BJ (cell line): ENCODE data around the gene IGLL5. TPM values are rescaled to one million over a fixed set of nuclear protein-coding genes. Genes with fewer than 3 reads are reported as not detected.
"Not testable (repeated sequence)": the region's sequence is repeated elsewhere in the genome, so short reads cannot be mapped to it uniquely, and the experiment has no call there.

Experiments
- CTCF ChIA-PET: fragments of 350-600 bp; formaldehyde crosslinking; extraction: SDS; loops from one replicate; lab custom pipeline; 2021; ENCODE audit warnings: antibody characterized with exemption, inconsistent platforms; lab: Yijun Ruan, JAX
- POLR2A ChIA-PET: fragments of 300-600 bp; sonication (Branson Sonifier 250); formaldehyde crosslinking; extraction: SDS; loops from one replicate; lab custom pipeline; 2021; ENCODE audit warnings: antibody characterized with exemption; lab: Charles Lee
- DNase-seq: peaks from one replicate; pipeline ENCODE4 v3.0.0-alpha.2; 2011; ENCODE audit warnings: low read depth
- H3K27me3 ChIP-seq: 2 replicates; pipeline ENCODE4 v1.6.0; 2011; ENCODE audit warnings: low read length; ENCODE audit not compliant: control insufficient read depth, insufficient read depth
- H3K36me3 ChIP-seq: 2 replicates; pipeline ENCODE4 v1.5.1; 2011; ENCODE audit warnings: low read length; ENCODE audit not compliant: control insufficient read depth, insufficient read depth
- H3K4me3 ChIP-seq: 2 replicates; pipeline ENCODE4 v1.5.1; 2011; ENCODE audit warnings: low read depth, mild to moderate bottlenecking, control low read depth, low read length
- CTCF ChIP-seq: IDR thresholded peaks from 2 replicates; pipeline ENCODE4 v1.5.1; 2011; ENCODE audit warnings: low read depth, mild to moderate bottlenecking, control low read depth, inconsistent platforms, low read length, moderate library complexity; ENCODE audit not compliant: insufficient read depth
- polyA plus RNA-seq: library from polyadenylated mRNA; depleted of rRNA; stranded (reverse); fragments of >200 nt; gene quantifications from 2 replicates; pipeline ENCODE4 v1.2.3, GENCODE V29; 2011

IGLL5 gene
- polyA plus RNA-seq, 1 experiment, result not detected

- Histone ChIP-seq H3K36me3 (no peaks in the 10 kb centered on the region), H3K27me3 (no peaks in the 10 kb centered on the region), H3K4me3 (no peak overlapping the region)
- DNase-seq, result no peak
- ChIA-PET POLR2A (no interaction called here), CTCF (no interaction called here)
- no peak for TF ChIP-seq CTCF
Measured at GRCh38 chr22:22921575-22921974, 34.0 kb downstream of the IGLL5 start.

- DNase-seq, CTCF ChIA-PET, POLR2A ChIA-PET, H3K27me3 ChIP-seq, H3K4me3 ChIP-seq, H3K36me3 ChIP-seq: not testable (repeated sequence)
Measured at GRCh38 chr22:22922092-22922953, 34.7 kb downstream of the IGLL5 start.

- POLR2A ChIA-PET, result no interaction called here
- no peak for DNase-seq
- CTCF ChIA-PET, result no interaction called here
Measured at GRCh38 chr22:22922954-22923319, 35.3 kb downstream of the IGLL5 start.

GRCh38 chr22:22923379-22923778 lies 35.8 kb downstream of the IGLL5 start:
- no peaks in the 10 kb centered on the region for H3K27me3 ChIP-seq
- ChIA-PET CTCF (no interaction called here), POLR2A (no interaction called here)
- H3K4me3 ChIP-seq, result no peak overlapping the region
- no peaks in the 10 kb centered on the region for H3K36me3 ChIP-seq
- TF ChIP-seq CTCF, result no peak
- DNase-seq, result no peak

More at GRCh38 chr22:22922954-22923319, 35.3 kb downstream of the IGLL5 start:
- Histone ChIP-seq H3K27me3 (no peaks in the 10 kb centered on the region), H3K36me3 (no peaks in the 10 kb centered on the region), H3K4me3 (no peak overlapping the region)
- TF ChIP-seq CTCF, result no peak

GRCh38 chr22:22923930-22924329 lies 36.3 kb downstream of the IGLL5 start:
- CTCF ChIA-PET, result no interaction called here
- Histone ChIP-seq H3K36me3 (no peaks in the 10 kb centered on the region), H3K27me3 (no peaks in the 10 kb centered on the region), H3K4me3 (no peak overlapping the region)
- no peak for DNase-seq
- POLR2A ChIA-PET, result no interaction called here
- TF ChIP-seq CTCF, result no peak
